Lung (tissue), 12 donors: ENCODE measurements around the gene MYO5B. TPM values are rescaled to one million over a fixed set of nuclear protein-coding genes. Genes with fewer than 3 reads are reported as not detected.
"Not testable (repeated sequence)": the region's sequence is repeated elsewhere in the genome, so short reads cannot be mapped to it uniquely, and the experiment has no call there.

Source experiments
- ATAC-seq: fragments of 200-7000 bp; cut with Tn5 transposase; one replicate; pipeline ENCODE4 v1.9.1; 2020; ENCODE audit warnings: moderate number of reproducible peaks; ENCODE audit not compliant: insufficient read depth, low FRiP score
- DNase-seq, 3 donors: peaks; one replicate each; pipeline ENCODE4 v3.0.0-alpha.2; 2013 to 2017
- H3K27ac ChIP-seq, 2 donors: one replicate each; pipeline ENCODE4 v1.5.1; 2013; ENCODE audit warnings: mild to moderate bottlenecking in 2 of 2, moderate library complexity in 2 of 2, control low read depth in 1 of 2, inconsistent platforms in 1 of 2, low read depth in 1 of 2, low read length in 1 of 2
- H3K27me3 ChIP-seq, 3 donors: one replicate each; pipeline ENCODE4 v1.5.1; 2013; ENCODE audit warnings: low read length in 2 of 3; ENCODE audit not compliant: control insufficient read depth in 3 of 3, insufficient read depth in 3 of 3
- H3K36me3 ChIP-seq, 4 donors: one replicate each; pipeline ENCODE4 v1.5.1; 2013; ENCODE audit warnings: low read length in 4 of 4, mild to moderate bottlenecking in 1 of 4, moderate library complexity in 1 of 4; ENCODE audit not compliant: control insufficient read depth in 4 of 4, insufficient read depth in 4 of 4
- H3K4me1 ChIP-seq, 5 donors: one replicate each; pipeline ENCODE4 v1.5.1; 2013; ENCODE audit warnings: low read length in 5 of 5, mild to moderate bottlenecking in 2 of 5, moderate library complexity in 1 of 5; ENCODE audit not compliant: control insufficient read depth in 5 of 5, insufficient read depth in 5 of 5
- H3K4me3 ChIP-seq: one replicate; pipeline ENCODE4 v1.5.1; 2013; ENCODE audit warnings: mild to moderate bottlenecking, control low read depth, moderate library complexity
- H3K9ac ChIP-seq, 2 donors: one replicate each; pipeline ENCODE4 v1.5.1; 2013; ENCODE audit warnings: low read length in 2 of 2, control low read depth in 1 of 2; ENCODE audit not compliant: insufficient read depth in 1 of 2
- H3K9me3 ChIP-seq, 4 donors: one replicate each; pipeline ENCODE4 v1.5.1; 2013; ENCODE audit warnings: low read length in 3 of 4, mild to moderate bottlenecking in 1 of 4, moderate library complexity in 1 of 4; ENCODE audit not compliant: control insufficient read depth in 4 of 4, insufficient read depth in 3 of 4
- CTCF ChIP-seq: IDR thresholded peaks from 2 replicates; pipeline ENCODE4 v1.5.1; 2012; ENCODE audit warnings: mild to moderate bottlenecking; ENCODE audit errors: control extremely low read depth, extremely low read depth
- WGBS, 2 donors: extraction: QIAGEN DNeasy Blood & Tissue Kit; methylation state at CpG; one replicate each; pipeline ENCODE4 v1.1.7; 2013; 5-methylcytosine and 5-hydroxymethylcytosine counted together
- polyA plus RNA-seq, 2 donors: library from polyadenylated mRNA; stranded (reverse); fragments of 200-250 nt; gene quantifications; one replicate each; pipeline ENCODE4 v1.2.1, GENCODE V29; 2013
- total RNA-seq, 2 donors: library from RNA; depleted of rRNA in 1 of 2; stranded (reverse); fragments of >200 nt in 1 of 2; gene quantifications; one replicate each; pipeline ENCODE4 v1.2.1, GENCODE V29; 2014 to 2021
- donor health status: control.
- donor health status: control.
- donor health status: Bipolar disorder and iron deficiency.
- donor health status: healthy.
- donor health status: DM: yes; HTN: yes; CAD: no.

MYO5B gene
- total and polyA plus RNA-seq, 4 donors = 9.7 to 25.6 (median 19.7) TPM

- peak overlapping the region; percentile 80 to 96 for H3K9ac ChIP-seq
- peaks cover 3 to 22% (median 9%) of the 10 kb centered on the region in 5 donors for H3K4me1 ChIP-seq
- 1 to 4% methylated on average over 17 of the region's 17 CpGs for WGBS, 2 donors
- no peaks in the 10 kb centered on the region for H3K27me3 ChIP-seq
- no peaks in the 10 kb centered on the region for H3K36me3 ChIP-seq
- H3K9me3 ChIP-seq = peaks cover 0 to 4% (median 2%) of the 10 kb centered on the region in 4 donors
- peak overlapping the region; percentile 69 for H3K4me3 ChIP-seq
- TF ChIP-seq CTCF = no peak
- H3K27ac ChIP-seq = peak overlapping the region; percentile 92 to 99
- ATAC-seq = peak; percentile 15
- DNase-seq = peak in 1 of 3 donors; percentile 61
Observed at GRCh38 chr18:49813069-49813318, 382.0 kb downstream of the MYO5B start.

- ATAC-seq = no peak
- H3K9me3 ChIP-seq = peaks cover 0 to 4% (median 2%) of the 10 kb centered on the region in 4 donors
- TF ChIP-seq CTCF = no peak
- H3K36me3 ChIP-seq = no peaks in the 10 kb centered on the region
- DNase-seq = peak in 2 of 3 donors; percentile 26 to 45
- peaks cover 3 to 22% (median 9%) of the 10 kb centered on the region in 5 donors for H3K4me1 ChIP-seq
- H3K9ac ChIP-seq = peak overlapping the region; percentile 80 to 96
- H3K27ac ChIP-seq = peak overlapping the region; percentile 92 to 99
- 47 to 54% methylated on average over 13 of the region's 13 CpGs for WGBS, 2 donors
- no peaks in the 10 kb centered on the region for H3K27me3 ChIP-seq
- H3K4me3 ChIP-seq = peak overlapping the region; percentile 69
Observed at GRCh38 chr18:49812286-49813068, 382.5 kb downstream of the MYO5B start.

GRCh38 chr18:49811151-49811938 lies 383.6 kb downstream of the MYO5B start:
- Histone ChIP-seq H3K4me3 (no peak overlapping the region), H3K4me1 (peaks cover 0 to 22% (median 9%) of the 10 kb centered on the region in 5 donors), H3K27me3 (no peaks in the 10 kb centered on the region), H3K9me3 (peaks cover 0 to 4% (median 2%) of the 10 kb centered on the region in 4 donors), H3K9ac (peak overlapping the region in 1 of 2 donors; percentile 53), H3K36me3 (no peaks in the 10 kb centered on the region), H3K27ac (no peak overlapping the region)
- TF ChIP-seq CTCF = no peak
- ATAC-seq (no peak), DNase-seq (peak in 1 of 3 donors; percentile 33)
- WGBS, 2 donors = 66% methylated on average over 7 of the region's 7 CpGs

GRCh38 chr18:49808553-49809191 lies 386.3 kb downstream of the MYO5B start:
- H3K36me3 ChIP-seq, H3K4me3 ChIP-seq, H3K9ac ChIP-seq, DNase-seq, ATAC-seq, H3K9me3 ChIP-seq, H3K27me3 ChIP-seq, H3K27ac ChIP-seq: not testable (repeated sequence)
- 94 to 97% methylated on average over 10 of the region's 10 CpGs for WGBS, 2 donors
- H3K4me1 ChIP-seq = peaks cover 0 to 18% (median 9%) of the 10 kb centered on the region in 5 donors
